ENCODE data around the gene EYA4.
"Not testable (repeated sequence)": the region's sequence is repeated elsewhere in the genome, so short reads cannot be mapped to it uniquely, and the experiment has no call there.

The EYA4 gene

DNA sequence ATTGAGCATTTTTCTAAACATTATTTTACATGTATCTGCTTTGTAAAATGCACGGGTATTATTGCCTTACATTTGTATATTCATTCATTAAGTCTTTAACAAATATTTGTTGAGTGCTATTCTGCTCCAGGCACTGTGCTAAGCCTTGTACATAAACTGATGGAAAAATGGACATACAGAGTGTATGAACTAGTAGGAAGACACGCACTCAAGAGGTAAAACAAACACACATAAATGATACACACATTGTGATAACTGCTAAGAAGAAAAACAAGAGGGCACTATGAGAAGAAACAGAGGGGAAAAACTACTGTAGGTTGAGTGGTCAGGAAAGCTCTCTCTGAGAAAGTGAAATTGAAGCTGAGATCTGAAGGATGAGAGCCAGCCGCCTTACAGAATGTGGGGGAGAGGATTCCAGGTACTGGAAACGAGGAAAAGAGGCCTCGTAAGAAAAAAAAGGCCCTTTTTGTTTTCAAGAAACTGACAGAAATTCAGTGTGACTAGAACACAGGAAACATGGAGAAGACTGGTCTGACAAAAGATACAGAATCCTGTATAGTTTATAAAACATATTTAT, 117.5 kb downstream of the EYA4 start:
- no peak for DNase-seq

DNA sequence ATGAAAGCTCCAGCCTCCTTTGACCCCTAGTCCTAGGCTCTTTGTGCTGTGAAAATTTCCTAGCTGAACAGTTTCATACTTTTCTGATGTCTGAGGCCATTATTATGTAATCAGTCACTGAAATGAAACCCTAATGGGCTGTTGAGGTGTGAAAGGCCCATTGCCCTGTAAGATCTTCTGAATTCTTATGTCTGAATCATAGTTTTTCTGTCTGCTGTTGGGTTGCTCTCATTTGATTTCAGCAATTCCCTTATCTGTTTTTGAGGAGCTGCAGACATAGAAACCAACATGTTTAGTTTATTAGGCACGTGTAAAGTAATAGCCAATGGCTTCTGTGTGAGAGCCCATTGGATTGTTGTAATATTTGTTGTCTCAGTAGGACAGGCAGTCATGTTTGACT, 118.1 kb downstream of the EYA4 start:
- DNase-seq = no peak

DNA sequence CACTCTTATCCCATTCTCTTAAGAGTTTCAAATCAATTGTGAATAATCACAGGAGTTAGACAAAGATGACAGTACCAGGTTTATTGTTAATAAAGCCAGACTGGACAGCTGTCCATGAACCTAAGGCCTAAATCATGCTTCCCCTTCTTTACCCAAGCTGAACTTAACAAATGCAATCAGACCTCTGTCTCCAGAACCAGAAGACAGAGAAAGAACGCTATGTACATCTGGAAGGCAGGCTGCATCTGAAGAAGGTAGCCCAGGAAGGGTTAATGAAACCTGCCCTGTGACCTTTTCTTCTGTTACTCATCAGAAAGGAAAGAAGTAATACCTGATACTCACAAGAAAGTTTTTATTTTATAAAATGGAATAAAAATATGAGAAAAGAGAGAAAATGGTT, 118.6 kb downstream of the EYA4 start:
- DNase-seq = no peak

DNA sequence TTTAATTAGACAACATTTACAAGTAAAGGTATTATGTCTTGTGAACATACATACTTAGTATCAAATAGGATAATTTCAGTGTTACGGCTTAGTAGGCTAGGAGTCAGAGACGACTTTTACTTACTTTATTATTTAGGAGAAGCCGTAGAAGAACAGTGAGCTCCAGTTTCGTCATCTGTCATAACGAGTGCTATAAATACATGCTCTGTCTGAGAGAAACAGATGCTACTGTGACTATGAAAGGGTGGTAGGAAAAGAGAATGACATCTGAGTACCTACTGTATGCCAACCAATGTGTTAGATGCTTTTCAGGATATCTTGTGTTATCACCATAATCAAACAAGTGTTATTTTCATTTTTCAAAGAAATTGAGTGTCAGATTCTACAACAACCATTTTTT, 119.0 kb downstream of the EYA4 start:
- no peak for DNase-seq

DNA sequence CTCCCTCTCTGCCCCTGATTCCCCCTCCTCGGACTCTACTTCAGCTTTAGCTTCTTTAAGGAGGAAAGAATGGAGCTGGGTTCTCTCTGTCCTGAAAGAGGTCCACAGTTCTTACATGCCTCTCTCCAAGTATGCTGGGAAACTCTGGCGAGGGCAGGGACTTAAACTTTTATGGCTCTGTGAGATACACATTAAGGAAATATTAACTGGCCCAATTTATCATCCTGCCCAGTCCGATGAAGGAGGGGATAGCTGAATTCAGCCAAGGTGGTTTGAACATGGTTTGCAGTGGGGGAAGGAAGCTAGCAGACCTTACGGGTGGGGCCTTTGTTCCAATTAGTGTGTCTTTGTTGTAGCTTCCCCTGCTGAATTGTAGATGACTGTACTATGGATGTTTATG, 121.7 kb downstream of the EYA4 start:
- DNase-seq = no peak

DNA sequence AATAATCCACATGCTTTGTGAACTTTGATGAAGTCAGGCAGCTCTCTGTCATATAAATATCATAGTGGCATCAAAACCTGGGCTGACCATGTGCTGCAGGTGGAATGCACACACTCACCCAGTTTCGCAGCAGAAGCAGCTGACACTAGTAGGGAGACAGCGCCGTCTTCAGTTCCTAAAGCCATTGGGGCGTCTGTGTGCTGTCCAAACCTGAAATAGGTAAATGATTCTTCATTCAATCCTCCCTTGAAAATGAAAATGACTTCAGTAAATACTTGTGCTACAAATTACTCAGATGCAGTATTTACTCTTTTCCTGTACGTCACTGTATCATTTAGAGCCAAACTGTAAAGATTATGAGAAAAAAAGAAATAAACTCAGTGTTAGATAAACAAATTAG, 127.5 kb downstream of the EYA4 start:
- no peak for DNase-seq

DNA sequence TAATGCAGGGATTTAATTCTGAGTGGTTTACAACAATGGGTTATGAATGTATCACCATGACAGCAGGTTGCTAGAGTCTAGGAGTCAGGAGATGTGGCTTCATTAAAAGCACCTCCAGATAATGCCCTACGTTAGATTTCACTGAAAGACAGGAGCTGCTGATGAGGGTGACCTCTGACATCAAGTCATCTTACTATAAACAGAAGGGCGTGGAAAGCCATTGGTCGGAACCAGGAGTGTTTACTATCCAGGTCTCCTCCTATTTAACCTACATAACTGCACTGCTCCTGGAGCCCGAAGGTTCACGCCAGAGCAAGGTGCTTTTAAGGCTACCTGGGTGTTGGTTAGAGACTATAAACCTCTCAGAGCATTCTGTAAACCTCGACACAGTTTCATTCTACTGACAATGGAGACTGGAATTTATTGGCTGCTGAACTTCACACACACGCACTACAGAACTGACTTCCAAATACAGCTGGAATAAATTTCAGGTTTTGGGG, 128.7 kb downstream of the EYA4 start:
- no peak for DNase-seq

DNA sequence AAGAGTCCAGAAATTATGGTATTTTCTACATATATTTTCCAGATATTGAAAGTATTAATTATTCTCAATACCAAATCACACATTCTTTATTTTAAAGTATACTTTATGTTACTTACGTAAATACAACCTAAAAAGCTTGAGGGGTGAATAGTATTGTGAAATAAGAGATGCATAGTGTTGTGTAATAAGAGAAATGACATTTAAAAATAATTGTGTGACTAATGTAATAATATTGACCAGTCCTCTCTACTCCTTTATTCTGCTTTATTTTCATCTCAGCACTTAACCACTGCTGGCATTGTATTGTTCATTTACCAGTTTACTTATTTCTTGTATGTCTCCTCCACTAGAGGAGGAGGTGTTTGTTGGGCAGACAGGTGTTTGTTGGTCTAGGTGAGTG, 135.6 kb downstream of the EYA4 start:
- no peak for DNase-seq

DNA sequence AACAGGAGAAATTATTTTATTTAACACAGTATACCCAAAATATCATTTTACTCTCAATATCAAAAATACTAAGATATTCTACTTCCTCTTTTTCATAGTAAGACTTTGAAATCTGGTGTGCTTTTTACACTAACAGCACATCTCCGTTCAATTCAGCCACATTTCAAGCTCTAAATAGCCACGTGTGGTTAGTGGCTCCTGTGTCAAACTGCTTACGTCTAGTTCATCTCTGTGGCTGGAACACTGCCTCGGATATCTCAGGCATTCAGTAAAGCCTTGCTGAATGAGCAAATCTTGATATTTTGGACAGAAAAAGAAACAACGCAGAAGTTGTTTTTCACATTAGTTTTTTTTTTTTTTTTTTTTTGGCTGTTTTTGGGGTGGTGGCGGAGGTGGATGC, 136.1 kb downstream of the EYA4 start:
- DNase-seq = no peak

DNA sequence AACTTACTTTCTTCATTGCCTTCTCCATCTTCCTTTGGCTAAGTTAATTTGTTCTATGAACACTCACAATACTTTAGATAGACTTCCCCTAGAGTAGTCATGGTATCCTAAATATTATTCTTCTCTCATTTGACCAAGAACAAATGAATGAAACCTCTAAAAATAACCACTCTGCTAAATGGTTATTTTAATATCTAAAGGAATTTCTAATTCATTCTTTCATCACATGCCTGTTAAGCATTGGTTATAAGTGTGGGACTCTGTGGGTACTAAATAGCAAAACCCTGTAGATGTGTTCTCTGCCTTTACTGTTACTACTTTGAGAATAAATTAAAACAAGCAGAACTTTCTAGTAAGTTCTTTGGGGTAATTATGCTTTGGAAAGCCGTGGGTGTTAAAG, 138.9 kb downstream of the EYA4 start:
- DNase-seq = no peak

DNA sequence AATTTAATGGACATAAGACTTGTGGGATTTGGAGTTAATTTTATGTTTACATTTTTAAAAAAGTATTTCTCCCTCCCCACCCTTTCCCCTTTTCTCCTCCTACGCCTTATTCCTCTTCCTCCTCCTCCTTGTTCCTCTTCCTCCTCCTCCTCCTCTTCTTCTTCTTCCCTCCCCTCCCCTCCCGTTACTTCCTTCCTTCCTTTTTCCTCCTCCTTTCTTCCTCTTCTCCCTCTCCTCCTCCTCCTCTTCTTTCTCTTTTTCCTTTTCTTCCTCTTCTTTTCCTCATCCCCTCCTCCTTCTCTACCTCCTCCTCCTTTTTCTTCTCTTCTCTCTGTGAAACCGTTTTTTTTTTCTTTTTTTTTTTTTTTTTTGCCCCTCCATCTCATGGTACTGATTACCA, 139.6 kb downstream of the EYA4 start:
- DNase-seq = no peak

DNA sequence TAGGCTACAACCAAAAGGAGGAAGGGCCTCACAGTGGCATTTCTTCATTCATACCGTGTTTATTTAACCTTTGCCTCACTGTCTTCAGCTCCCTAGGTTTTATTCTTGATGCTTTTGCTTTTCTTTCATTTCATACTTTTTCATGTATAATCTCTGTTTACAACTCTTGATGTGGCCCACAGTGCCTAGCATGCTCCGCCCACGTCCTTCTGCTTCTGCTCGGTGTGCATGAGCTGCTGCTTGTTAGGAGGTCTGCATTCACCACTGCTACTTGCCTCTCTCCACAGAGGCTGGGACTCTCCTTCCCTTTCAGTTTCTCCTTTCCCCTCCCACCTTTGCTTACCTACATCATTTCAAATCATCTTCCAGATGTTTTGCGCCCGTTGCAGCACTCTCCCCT, 147.6 kb downstream of the EYA4 start:
- no peak for DNase-seq

DNA sequence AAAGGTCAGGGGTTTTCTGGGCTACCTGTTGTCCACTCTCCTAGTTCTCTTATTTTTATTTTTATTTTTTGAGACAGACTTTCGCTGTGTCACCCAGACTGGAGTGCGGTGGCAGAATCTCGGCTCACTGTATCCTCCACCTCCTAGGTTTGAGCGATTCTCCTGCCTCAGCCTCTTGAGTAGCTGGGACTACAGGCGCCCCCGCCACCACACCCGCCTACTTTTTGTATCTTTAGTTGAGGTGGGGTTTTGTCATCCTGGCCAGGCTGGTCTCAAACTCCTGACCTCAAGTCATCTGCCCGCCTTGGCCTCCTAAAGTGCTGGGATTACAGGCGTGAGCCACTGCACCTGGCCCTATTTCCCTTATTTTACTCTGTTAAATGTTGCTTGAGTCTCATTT, 149.0 kb downstream of the EYA4 start:
- no peak for DNase-seq

DNA sequence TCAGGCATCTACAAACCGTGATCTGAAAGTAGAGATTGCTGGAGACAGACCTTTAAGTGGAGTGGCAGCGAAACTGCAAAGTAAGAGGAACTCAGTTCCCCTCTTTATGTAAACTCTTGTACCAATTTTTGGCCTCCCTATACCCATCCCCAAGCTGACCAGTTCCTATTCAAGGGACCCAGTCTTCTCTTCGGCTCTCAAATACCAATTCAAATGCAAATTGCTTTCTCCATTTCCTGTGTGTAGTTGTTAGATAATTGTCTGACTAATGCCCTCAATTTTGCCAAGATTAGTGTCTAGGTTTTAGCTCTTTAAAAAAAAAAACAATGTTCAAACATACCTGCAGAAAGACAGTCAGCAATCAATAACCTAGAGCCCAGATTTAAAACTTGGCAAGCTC, 150.9 kb downstream of the EYA4 start:
- no peak for DNase-seq

DNA sequence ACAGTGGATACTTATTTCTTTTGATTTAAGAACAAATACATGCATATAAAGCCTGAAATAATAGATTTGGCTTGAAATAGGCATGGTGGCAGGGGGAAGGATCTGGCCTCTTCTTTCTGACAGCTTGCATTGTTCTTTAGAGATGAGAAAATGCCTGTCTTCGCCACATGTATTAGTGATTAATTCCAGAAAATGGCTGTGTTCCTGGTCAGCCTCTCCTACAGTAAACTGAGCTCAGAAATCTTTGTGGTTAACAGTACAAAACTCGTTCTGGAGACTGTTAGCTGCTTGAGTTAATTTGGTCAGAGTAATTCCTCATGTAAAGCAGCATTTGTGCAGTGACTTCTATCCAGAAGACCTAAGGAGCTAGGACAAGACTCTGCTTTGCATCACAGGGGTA, 151.5 kb downstream of the EYA4 start:
- DNase-seq = no peak

DNA sequence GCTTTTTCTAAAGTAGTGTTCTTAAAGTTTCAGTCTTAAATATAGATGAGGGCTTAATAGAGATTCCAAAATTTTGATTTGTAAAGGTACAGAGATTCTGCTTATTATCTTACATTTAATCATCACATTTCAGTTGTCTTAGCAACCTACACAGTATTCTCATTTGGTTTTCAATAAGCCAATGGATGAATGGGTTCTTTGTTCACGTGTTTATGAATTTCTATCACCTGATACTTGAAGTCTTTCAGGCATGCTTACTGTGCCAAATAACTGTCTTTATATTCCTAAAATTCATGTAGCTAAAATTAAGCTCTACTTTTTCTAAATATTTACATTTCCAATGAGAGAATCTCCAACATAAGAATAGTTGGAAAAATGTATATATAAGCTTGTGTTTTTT, 152.7 kb downstream of the EYA4 start:
- DNase-seq = no peak

DNA sequence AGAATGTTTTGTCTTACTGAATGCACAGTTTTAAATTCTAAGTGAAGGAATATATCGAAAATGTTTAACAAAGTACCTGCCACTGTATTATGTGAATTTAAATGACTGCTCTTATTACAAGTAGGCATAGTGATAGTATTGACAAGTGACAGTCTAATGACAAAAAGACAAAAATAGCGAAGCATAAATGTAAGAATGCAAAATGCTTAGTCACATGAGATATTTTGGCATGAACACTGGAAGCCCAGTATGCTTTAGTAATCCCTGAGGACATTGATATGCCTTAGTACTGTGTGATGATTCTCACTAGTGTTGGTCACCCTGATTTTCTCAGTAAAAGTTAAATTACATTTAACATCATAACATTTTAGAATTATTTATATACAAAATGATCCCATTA, 153.5 kb downstream of the EYA4 start:
- no peak for DNase-seq

DNA sequence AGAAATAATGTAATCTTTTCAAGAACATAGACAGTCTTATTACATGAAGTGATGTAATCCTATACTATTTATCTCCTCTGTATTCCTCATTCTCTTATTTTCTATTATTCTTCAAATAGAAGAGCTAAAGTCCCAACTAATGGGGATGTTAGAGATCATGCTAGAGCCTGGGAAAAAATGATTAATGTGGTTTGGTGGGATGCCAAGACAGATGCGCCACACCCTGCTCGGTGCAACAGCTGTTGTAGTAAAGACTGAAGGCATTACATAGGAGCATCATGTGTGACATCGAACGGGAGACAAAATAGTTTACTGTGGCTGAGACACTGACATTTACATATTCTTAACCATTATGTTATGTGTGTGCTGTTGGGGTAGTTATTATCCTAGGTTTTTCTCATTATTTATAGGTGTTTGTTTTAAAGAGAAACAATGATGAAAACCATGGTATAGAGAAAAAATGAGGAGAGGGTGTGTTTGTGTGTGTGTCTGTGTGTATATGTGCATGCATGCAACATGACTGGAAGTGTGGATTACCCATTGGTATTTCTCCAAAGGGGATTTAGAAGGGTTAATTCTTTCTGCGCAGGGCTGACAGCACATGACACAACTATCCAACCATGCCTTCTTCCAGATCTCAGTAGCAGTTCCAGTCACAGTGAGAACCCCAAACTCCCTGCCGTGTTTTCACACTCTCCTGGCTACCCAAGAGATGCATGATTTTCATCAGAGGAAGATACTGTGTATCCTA, 155.3 kb downstream of the EYA4 start:
- no peak for DNase-seq

DNA sequence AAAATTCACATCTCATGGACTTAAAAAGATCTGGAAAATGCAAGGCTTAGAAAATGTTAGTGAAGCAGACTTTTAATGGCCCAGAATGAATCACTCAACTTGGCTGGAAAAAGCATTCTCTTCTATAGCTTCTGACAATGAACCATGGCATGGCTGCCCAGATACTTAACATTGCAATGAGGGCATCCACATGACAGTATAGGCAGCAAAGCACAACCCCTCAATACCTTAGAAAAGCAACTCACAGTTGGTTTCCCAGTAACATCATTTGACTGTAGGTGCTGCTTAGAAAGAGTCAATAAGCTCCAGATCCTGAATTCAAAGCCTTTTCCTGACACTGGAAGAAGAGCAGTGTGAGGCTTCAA, 155.8 kb downstream of the EYA4 start:
- DNase-seq = no peak

DNA sequence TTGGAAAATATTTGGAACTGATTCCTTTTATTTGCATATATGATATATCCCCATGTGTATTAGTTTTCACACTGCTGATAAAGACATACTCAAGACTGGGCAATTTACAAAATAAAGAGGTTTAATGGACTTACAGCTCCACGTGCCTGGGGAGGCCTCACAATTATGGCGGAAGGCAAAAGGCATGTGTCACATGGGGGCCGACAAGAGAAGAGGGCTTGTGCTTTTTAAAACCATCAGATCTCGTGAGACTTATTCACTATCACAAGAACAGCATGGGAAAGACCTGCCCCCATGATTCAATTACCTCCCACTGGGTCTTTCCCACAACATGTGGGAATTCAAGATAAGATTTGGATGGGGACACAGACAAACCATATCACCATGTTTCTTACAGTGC, 156.4 kb downstream of the EYA4 start:
- DNase-seq = not testable (repeated sequence)

DNA sequence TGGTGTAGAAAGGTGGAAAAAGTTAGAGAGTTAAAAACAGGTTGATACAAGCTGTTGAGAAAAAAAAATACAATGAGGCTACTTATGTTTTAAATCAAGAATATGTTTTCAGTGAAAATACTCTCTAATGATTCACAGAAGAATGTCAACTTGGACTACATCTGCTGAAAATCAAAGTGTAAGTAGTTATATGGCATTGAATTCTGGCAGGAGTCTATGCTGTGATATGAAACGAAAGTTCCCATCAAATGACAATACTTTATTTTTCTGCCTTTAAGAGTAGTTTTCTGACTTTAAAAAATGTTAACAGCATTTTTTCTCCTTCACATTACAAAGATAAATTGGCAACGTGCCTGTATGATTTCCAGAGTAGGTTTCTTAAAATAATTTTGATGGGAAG, 158.3 kb downstream of the EYA4 start:
- DNase-seq = no peak

DNA sequence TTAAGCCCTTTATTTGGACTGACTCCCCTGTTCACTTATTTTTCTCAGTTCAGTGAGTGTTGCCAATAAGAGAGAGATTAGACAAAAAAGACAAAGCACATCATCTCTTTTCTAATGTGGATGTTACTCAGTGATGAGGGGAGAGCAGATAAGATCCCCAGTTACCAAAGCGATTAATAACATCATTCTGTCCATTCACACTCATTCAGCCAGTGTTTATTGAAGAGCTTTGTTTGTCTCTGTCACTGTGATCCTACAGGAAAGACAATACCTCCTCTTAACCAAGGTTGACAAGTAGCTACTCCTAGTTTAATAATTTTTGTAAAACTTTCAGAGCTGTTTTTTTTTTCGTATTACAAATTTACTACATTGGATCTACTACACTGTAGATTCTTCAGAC, 163.0 kb downstream of the EYA4 start:
- no peak for DNase-seq

DNA sequence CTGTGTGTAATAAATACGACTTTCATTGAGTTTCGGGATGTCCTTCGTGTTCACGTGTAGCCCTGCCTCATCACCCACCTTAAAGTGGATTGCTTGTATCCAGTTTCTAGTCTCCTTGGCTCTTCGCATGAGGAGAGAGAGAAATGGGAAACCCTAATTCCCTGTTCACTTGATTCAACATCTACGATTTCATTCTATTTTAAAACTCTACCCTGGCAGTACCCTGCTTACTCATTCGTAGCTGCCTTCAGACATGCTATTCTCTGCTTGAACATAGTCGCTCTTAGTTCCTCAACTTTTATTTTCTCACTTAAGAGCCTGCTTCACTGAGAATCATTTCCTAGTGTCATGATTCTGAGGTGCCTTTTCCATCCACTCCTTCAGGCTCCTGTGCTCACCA, 163.6 kb downstream of the EYA4 start:
- DNase-seq = no peak

DNA sequence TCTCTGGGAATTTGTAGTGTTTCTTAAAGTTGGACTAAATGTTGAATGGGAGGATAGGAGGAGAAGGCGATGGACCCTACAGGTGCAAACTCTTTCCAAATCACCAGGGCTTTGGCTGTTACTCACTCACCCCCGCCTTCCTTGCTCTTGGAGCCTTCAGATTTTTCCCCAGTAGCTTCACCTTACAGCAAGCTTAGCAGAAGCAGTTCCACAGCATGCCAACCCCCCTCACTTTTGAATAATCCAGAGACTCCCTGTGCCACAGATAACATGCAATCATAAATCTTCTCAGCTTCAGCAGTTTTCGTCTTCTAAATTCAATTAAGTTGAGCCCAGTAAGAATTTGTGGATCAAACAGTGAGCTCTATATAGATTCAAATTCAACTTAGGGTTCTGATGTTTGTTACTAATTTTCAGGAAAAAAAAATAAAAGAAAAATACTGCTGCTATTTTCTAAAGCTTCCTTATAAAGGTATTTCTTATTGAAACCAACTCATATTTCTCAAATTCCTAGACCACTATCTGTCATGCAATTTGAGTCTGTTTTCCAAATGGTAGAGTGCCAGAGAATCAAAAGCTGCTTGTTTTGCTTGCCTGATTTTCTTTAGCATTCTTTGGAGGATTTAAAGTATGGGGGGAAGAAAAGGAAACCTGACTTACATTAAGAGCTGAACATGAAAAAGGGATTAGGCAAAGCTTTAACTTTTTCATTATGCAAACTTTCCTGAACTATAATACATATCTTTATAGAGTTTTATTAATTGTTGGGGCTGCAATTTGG, 166.4 kb downstream of the EYA4 start:
- no peak for DNase-seq

Data from NCI-H510A (cell line).